HG02981 (cell line): ENCODE results near the gene TM9SF3.
"Not testable (repeated sequence)": the region's sequence is repeated elsewhere in the genome, so short reads cannot be mapped to it uniquely, and the experiment has no call there.

Source experiments
- ATAC-seq: cut with Tn5 transposase; IDR thresholded peaks from one replicate; pipeline ENCODE4 v1.9.1; 2021; ENCODE audit warnings: mild to moderate bottlenecking, moderate library complexity; ENCODE audit not compliant: unreplicated experiment

TM9SF3 gene

DNA sequence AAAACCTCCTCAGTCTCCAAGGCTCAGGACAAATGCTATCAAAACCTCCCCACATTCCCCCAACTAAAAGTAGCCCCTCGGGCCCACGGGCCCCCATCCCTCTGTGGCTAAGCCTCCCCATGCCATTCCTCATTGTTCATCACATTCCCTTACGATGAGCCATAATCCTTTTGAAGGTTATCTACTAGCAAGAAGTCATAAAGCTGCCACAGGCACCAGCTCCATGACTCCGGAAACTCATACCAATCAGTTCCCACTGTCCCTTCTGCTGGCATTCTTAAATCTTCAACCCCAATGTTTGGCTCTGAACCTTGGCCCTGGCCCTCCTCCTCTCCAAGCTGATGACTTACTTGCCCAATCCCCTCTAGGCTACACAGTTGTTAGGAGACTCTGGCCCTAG, 19.4 kb upstream of the TM9SF3 start:
- no peak for ATAC-seq

DNA sequence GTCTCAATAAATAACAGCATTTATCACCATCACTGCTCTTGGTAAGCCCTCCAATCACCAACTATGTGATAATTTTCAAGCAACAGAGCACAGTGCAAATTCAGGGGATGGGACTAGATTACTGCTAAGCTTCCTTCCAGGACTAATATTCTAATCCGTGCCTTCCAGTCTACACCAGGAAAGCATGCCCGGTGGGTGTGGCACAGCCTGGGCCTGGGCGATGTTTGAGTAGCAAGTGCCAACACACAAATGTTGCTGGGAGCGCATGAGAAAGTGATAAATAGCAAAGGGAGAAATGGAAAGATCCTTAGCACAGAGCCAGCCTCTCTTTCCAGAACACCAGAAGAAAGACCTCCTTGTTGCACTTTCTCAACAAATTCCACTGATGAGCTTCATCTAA, 13.5 kb upstream of the TM9SF3 start:
- no peak for ATAC-seq

DNA sequence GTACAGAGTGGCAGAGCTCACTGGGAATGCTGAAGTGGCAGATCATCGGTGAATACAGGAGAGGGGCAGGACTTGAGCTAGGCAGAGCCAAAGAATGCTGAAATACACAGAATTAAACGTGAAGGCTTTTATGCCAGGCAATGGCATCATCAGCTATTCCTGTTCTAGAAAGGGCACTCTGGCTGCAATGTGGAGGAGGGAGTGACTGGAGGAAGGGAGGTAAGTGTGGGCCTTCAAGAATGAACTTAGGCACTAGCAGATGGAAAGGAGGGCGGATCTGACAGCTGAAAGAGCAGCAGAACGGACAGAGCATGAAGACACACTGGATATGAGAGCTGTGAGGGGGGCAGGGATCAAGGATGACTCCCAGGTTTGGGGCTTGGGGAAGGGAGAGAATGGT, 12.0 kb upstream of the TM9SF3 start:
- ATAC-seq, result no peak

DNA sequence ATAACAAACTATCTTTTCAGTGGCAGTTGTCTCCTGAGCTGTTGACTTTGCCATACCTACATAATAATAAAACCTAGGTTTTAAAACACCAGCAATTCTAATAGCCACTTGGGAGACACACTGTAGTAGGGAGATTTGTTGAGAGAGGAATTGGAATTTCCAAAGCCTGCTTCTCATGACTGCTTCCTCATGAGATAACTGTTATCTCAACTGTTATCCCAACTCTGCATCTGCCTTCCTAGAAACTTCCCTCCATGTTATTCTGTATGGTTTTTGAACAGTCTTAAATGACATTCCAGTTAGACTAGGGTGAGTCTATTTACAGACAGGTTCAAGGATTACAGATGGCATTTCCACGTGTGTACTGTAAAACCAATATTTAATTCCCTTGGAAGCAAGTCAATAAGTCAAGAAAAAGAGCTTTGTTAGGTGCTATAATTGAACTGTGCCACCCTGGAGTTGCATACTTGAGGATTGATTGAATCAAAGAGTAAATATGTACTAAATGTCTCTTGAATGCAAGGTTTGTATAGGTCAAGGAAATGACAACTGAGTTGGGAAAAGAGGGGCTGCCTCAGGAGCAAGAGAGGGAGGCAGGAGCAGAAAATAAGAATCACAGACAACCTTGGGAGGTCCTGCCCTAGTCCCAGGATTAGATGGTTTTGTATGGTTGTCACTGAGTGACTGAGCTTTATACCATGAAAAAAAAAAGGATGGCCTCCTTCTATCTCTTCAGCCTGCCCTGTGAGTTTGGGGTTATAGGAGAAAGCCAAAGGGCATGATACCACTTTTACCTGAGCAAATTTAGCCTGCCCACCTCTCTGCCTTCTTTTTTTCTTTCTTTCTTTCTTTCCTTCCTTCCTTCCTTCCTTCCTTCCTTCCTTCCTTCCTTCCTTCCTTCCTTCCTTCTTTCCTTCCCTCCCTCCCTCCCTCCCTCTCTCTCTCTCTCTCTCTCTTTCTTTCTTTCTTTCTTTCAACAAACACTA, 9.9 kb upstream of the TM9SF3 start:
- no peak for ATAC-seq

DNA sequence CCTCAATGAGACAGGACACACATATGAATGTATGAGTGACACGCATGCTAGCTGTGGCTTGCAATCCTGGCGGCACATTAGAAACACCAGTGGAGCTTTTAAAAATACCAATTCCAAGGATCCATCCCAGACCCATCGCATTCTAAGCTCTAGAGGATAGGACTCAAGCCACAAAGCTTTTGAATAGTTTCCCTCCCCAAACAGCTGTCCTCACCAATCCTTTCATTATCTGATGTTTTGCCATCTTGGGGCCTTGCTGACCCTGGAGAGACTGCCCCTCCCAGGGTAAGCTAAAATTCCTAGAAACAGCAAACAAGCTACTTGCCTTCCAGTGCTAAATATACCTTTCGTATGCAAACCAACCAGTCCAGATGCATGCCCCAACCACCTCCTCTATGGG, 8.9 kb upstream of the TM9SF3 start:
- no peak for ATAC-seq

DNA sequence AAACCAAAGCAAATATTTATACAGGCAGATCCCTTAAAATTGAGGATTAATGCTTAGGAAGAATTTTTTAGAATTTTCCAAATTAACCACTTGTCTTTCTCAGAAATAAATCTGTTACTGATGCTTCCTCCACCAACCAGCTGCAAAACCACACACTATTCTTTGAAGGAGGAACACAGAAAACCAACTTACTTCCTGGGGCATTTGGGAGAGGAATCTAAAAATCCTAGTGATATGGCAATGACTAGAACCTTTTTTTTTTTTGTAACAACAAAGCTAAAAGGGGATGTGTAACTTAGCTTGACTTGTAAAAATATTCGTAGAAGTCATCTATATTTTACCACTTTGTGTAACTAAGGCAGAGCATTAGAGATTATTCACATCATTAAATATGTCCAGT, 5.1 kb upstream of the TM9SF3 start:
- no peak for ATAC-seq

DNA sequence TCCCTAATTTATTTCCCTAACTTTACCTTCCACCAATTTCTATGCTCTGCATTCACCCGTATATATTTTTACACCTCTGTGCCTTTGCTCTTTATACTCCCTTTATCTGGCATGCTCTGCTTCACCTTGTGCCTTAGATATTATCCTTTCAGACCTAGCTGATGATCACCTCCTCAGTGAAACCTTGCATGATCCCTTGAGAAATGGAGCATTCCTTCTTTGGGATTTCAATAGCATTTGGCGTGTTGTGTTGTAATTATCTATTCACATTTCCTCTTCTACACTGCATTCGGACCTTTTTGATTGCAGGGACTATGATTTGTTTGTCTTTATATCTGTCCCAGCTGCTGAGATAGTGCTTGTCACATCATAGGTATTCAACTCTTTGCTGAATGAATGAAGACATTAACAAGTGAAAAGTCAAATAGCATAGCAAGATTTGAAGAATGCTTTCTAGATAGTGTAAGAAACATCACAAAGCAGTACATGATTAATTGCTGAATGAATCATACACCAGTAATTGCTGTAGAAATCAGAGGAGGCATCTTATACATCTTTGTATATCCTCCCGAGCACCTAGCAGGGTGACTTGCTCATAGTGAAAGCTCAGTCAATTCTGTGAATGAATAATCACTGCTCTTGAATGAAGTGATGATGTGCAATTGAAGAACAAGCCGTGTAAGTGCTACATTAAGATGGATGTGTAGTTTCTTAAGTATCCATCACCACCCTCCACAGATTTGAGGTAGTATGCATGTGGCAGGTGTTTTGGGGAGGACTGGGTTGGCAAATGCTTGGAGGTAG, 2.0 kb upstream of the TM9SF3 start:
- ATAC-seq, result peak; percentile 33

DNA sequence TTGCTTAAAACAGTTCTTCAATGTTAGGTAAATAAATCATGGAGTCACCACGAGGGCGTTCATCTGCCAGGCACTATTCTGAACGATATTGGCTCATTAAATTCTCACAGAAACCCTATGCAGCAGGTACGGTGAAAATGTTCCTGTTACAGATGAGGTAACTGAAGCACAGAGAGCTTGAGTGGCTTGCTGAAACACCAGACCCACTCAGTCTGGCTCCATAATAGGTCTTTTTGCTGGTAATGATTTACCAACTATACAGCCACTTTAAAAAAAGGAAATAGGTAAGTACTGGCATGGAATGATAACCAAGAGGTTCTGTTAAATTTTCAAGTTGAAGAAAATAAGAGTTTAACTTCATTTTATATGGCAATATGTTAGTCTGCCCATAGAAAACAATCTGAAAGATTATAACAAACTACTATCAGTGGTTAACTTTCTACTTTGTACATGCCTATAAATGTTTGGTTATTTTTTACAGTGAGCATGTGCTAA, 1.3 kb upstream of the TM9SF3 start:
- no peak for ATAC-seq

DNA sequence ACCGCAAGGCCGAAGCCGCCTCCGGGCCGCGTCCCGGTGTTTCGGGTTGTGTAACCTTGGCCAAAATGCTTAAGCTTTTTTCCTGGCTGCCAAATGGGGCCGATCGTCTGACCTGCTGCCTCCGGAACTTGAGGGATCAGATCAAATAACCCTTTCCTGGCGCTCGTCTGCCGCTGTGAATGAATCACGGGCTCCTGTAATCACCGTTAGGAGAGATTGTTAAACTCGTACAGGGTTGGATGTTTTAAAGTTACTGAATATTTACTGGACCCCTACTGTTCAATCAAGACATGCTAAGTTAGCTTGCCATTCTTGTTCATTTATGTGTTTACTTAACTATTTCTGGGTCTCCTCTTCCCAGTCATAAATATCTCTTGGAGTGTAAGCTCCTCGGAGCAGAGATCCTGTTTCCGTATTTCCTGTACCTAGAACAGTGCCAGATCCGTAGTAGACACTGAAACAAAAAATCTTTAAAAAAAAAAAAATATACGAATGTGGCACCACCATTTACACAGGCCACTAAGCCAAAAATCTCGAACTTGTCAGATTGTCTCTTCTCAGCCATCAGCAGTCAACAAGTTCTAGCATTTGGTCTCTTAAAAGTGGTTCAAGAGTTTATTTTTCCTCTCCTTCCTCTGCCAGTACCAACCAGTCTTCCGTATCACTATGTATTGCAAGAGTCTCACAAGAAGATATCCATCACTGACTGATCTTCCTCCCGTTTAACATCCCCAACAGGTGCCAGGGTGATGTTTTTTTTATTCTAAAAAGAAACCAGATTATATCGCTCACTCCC, 650 bp upstream of the TM9SF3 start:
- no peak for ATAC-seq

DNA sequence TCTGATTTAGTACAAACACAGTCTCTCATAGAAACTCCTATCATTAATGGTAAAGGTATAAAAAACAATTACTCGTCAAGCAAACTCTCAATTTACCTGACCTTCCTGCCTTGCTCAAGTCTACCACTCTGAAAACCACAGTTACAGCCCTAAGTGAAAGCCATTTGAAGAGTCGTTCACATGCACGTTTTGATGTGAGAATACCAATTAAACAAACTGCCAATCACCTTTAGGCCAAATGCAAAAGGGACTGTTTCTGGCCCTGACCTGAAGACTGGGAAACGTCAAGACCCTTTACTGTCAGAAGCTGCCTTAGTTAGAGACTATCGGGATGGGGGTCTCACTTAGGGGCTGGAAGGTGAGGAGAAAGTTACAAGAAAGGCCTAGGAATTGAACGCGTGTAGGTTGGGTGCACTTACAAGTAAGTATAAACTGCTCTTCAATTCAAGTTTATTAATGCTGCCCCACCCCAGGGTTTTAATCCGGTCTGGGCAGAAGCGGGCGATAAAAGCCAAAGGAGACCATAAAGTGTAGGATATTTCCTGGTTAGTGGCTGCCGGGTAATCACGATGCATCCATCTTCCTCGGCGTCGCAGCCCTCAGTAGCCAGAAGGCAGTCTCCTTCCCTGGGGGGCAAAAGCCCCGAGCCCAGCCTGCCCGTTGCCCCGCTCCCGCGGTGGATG, 935 bp downstream of the TM9SF3 start:
- peak; percentile 5 for ATAC-seq

DNA sequence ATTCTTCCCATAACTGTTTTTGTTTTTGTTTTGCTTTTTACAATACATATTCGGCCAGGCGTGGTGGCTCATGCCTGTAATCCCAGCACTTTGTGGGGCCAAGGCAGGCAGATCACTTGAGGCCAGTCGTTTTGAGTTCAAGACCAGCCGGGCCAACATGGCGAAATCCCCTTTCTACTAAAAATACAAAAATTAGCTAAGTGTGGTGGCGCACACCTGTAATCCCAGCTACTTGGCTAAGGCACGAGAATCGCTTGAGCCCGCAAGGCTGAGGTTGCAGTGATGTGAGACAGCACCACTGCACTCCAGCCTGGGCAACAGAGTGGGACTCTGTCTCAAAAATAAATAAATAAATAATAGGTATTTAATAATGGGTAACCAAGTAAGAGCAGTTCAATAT, 2.3 kb downstream of the TM9SF3 start:
- no peak for ATAC-seq

DNA sequence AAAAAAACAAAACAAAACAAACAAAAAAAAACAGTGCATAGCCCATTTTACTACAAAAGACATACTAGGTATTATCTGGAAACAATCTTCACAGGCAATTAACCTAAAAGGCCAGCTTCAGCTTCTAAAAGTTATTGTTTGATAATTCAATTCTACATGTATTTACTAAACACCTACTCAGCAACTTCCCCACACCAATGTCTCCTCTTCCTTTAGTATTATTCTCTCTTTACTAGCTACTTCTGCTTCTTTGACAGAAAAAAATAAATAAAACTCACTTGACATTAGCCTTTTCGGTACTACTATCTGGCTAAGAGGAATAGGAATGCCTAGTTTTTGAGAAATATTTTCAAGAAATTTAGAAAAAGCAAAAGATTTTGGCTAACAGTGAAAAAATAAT, 2.8 kb downstream of the TM9SF3 start:
- no peak for ATAC-seq

DNA sequence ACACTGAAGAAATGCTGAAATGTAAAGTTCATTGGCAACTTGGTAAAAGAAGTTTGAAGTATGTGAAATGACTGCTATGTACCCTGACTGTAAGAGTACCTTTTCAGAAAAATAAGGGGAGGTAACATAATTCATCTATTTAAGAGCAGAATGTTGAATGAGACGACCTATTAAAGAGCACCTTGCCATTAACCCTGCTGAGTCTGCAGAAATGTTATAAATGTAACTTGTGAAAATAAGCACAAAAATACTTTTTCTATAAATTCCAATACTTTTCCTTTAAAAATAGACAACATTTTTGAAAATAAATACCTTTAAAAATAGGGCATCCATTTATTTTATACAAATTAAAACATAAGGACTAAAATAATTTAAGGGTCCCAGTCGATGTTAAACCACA, 7.7 kb downstream of the TM9SF3 start:
- no peak for ATAC-seq

DNA sequence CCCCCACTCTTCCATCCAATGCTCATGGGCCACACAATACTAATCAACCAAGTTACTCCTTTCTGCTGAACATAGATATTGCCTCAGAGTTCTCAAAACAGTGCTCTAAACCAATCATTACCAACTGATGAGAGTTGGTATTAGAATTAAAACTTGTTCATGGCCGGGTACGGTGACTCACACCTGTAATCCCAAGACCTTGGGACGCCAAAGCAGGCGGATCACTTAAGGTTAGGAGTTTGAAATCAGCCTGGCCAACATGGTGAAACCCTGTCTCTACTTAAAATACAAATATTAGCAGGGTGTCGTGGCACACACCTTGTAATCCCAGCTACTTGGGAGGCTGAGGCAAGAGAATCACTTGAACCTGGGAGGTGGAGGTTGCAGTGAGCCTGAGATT, 8.2 kb downstream of the TM9SF3 start:
- no peak for ATAC-seq

DNA sequence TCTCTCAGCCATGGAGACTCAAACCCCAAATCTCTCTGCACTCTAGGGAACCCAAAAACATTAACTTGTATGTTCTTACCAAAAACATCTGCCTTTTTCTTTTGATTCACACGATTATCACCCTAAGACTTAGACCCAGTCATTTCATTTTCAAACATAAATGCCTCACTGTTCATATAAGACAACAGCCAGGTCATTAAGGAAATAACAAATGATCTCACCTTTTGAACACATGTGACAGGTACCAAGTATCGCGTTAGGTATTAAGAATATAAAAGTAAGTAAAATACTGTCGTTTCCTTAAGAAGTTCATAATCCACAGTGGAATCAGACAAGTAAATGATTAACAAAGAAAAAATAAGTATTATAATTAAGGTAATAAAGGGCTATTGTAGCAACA, 8.8 kb downstream of the TM9SF3 start:
- ATAC-seq, result no peak

DNA sequence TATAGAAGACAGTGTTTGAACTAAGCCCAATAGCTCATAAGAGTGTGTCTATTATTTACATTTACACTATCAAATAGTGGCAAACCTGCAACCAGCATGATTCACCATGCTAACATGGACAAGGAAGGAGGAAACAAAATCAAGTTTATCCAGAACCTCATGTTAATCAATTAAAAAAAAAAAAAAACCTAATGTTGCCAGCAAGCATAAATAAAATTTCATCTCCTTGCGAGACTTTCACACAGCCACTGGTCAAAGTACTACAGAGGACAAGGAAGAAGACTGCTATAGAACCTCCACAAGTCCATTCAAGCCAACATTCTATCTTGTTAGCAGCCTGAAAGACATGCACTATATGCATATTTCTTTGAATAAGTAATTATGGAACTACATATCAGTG, 9.7 kb downstream of the TM9SF3 start:
- no peak for ATAC-seq

DNA sequence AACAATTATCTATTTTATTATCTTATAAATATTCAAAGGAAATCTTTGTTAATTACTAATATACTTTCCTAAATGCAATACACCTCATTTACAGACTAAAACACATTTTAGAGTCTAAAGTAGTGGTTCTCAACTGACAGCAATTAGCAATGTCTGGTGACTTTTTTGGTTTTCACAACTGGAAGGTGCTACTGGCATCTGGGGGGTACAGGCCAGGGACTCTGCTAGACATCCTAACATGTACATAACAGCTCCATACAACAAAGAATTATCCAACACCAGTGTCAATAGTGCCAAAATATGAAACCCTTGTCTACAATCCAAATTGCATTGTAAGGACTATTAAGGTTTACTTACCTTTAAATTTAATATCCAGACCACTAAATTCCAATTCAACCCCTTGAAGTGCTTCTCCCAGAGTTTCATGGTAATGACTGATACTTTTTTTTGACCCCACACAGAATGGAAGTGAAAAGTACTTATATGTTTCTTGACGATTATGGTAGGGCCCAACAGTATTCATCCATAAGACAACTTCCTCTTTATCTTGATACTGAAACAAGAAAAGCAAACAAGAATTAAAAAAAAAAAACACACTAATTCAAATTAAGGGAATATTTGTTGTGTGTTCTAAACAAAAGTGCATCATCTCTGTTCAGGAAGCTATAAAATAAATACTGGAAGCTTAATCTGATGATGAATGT, 10.4 kb downstream of the TM9SF3 start:
- ATAC-seq, result no peak

DNA sequence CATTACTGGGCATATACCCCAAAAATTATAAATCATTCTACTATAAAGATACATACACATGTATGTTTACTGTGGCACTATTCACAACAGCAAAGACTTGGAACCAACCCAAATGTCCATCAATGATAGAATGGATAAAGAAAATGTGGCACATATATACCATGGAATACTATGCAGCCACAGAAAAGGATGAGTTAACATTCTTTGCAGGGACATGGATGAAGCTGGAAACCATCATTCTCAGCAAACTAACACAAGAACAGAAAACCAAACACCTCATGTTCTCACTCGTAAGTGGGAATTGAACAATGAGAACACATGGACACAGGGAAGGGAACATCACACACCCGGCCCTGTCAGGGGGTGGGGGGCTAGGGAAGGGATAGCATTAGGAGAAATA, 12.2 kb downstream of the TM9SF3 start:
- not testable (repeated sequence) for ATAC-seq

DNA sequence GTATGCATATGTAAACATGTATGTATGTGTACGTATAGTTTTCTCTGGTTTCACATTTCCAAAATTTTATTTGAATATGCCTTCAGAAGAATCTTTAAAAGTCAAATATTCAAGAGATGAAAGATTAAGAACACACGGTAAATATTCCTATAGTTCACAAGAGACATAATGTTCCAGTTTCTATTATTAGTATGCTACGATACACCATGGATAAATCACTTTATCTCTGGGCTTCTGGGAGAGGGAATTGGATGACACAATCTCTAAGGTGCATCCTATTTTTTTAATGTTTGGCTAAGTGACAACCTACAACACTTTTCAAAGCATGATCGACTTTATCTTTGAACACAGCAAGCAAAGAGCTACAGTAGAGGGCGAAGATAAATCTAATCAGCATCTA, 13.8 kb downstream of the TM9SF3 start:
- ATAC-seq, result no peak
